Astrocyte of the spinal cord (primary cell): Measurements from ENCODE around the gene SNAPC2.
"Not testable (repeated sequence)": the region's sequence is repeated elsewhere in the genome, so short reads cannot be mapped to it uniquely, and the experiment has no call there.

Experiments
- DNase-seq: peaks from one replicate; pipeline ENCODE4 v3.0.0; 2011; ENCODE audit warnings: low read depth, low spot score
- H3K4me3 ChIP-seq: 2 replicates; pipeline ENCODE4 v1.5.1; 2011; ENCODE audit warnings: low read depth, mild to moderate bottlenecking, low read length, moderate library complexity
- in situ Hi-C: cut with HindIII; loops from 2 replicates; pipeline ENCODE4 v1.10.0; 2017; ENCODE audit warnings: low sequenced_read_pairs
- TF ChIP-seq, protein P1 (sequence below): IDR thresholded peaks from 2 replicates; pipeline ENCODE4 v1.5.1; 2012; ENCODE audit warnings: low read depth, mild to moderate bottlenecking, low read length, inconsistent platforms

Gene SNAPC2

DNA sequence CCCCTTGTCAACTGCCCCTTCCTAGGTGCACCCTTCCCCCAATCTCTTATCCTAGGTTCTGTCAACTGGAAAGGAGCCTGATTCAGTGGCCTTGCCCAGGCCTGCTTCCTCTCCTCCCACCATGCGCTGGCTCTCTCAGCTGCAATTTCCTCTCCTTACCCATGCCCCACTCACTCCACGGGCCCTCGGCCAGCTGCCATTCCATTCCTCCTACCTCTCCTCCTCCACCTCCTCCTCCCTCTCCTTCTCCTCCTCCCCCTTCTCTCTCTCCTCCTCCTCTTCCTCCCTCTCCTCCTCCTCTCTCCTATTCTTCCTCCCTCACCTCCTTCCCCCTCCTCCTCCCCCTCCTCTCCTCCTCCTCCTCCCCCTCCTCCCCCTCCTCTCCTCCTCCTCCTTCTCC, 32.9 kb downstream of the SNAPC2 start:
- H3K4me3 ChIP-seq = no peak overlapping the region
- no peak for DNase-seq
- in situ Hi-C loops = no loop called here
- TF ChIP-seq, protein P1, sequence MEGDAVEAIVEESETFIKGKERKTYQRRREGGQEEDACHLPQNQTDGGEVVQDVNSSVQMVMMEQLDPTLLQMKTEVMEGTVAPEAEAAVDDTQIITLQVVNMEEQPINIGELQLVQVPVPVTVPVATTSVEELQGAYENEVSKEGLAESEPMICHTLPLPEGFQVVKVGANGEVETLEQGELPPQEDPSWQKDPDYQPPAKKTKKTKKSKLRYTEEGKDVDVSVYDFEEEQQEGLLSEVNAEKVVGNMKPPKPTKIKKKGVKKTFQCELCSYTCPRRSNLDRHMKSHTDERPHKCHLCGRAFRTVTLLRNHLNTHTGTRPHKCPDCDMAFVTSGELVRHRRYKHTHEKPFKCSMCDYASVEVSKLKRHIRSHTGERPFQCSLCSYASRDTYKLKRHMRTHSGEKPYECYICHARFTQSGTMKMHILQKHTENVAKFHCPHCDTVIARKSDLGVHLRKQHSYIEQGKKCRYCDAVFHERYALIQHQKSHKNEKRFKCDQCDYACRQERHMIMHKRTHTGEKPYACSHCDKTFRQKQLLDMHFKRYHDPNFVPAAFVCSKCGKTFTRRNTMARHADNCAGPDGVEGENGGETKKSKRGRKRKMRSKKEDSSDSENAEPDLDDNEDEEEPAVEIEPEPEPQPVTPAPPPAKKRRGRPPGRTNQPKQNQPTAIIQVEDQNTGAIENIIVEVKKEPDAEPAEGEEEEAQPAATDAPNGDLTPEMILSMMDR = no peak

DNA sequence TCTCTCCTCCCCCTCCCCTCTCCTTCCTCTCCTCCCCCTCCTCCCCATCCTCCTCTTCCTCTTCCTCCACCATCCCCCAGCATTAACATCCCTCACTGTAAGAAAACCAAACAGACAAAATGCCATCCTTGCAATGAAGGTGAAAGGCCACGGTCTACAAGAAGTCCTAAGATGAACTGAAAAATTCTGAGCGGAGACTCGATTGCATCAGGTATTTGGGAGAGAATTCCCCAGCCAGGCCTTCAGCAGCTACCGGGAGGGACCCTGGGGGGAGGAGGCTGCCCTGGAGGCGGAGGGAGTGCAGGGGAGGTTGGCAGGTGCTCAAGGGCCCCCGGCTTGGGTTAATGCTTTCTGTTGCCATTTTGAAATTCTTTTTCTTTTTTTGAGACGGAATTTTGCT, 33.4 kb downstream of the SNAPC2 start:
- TF ChIP-seq, protein P1 = no peak
- no peak for DNase-seq
- in situ Hi-C loops = no loop called here
- no peak overlapping the region for H3K4me3 ChIP-seq

DNA sequence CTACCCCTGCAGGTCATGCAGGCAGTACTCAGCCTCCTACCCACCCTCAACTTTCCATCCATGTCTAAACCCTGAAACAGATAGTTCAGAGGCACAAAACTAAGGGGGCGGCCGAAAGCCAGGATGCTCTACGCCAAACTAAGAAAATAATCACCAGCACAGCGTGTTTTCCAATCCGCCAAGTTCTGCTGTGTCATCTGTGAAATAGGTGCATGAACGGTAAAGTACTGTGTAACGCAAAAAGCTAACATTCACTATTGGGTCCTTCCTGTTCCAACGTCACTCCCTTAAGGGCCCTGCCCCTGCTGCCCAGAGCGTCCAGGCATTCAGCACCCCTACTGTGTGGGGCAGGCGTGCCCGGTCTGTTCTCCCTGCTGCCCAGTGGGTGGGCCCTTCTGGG, 35.6 kb downstream of the SNAPC2 start:
- in situ Hi-C loops = no loop called here

DNA sequence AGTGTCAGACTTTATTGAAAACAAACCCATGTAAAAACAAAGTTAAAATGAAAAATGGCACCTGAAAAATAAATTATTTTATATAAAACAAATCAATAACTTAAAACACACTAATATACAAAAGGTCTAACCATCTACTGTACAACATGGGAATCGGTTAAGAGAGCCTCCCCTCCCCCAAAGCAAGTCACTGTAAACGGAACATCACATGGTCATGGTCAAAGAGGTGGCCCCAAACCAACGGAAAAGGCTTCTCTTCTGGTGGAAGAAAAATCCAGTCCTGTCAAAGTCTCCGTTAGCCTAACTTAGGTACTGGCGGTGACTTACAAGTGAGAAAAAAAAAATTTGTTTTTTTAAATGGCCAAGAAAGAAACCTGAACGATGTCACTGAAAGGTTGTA, 39.1 kb downstream of the SNAPC2 start:
- DNase-seq = no peak
- in situ Hi-C loops = no loop called here
- TF ChIP-seq, protein P1 = no peak
- H3K4me3 ChIP-seq = no peak overlapping the region

More for the DNA sequence above, 35.6 kb downstream of the SNAPC2 start:
- TF ChIP-seq, protein P1 = no peak
- no peak overlapping the region for H3K4me3 ChIP-seq
- DNase-seq = no peak

DNA sequence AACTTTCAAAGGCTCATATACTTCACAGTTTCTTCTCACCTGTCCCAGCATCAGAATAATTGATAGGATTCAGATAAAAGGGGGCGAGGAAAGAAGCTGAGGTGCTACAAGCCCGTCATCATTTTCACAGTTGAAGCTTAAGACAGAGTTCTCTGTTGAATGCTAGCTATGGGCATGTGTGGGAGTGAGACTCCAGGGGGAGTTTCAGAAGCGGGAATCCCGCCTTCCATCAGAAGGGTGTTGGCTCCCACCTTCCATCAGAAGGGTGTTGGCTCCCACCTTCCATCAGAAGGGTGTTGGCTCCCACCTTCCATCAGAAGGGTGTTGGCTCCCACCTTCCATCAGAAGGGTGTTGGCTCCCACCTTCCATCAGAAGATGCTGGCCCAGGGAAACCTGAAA, 40.9 kb downstream of the SNAPC2 start:
- in situ Hi-C loops, H3K4me3 ChIP-seq, DNase-seq: not testable (repeated sequence)

DNA sequence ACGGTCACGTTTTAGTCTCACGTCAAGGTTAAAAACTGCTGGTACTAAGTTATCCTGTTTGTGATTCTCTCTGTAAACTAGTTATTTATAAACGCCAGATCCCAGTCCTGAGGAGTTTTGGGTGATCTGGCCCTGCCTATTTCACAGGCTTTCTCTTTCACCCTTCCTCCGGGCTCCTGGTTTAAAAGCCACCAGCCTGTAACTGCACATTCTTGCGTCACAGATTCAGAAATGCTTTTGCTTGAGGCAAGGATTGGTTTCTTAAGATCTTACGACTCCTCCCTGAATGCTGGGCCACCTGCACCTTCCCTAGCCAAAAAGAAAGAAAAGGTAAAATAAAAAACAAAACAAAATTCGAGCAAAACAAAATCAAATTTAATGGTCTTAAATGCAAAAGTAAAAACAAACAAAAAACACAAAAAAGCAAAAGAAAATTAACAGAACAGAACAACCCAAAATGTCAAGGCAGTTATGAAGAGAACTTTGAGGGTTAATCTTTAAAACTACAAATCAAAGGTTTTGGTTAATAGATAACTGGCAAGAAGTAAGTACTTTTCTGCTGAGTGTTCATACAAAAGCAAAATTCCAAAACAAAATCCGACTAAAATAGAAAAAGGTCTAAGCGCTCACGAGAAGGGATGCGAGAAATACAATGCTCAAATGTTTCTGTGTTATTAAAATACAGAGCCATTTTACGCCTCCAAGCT, 41.9 kb downstream of the SNAPC2 start:
- in situ Hi-C loops = no loop called here

DNA sequence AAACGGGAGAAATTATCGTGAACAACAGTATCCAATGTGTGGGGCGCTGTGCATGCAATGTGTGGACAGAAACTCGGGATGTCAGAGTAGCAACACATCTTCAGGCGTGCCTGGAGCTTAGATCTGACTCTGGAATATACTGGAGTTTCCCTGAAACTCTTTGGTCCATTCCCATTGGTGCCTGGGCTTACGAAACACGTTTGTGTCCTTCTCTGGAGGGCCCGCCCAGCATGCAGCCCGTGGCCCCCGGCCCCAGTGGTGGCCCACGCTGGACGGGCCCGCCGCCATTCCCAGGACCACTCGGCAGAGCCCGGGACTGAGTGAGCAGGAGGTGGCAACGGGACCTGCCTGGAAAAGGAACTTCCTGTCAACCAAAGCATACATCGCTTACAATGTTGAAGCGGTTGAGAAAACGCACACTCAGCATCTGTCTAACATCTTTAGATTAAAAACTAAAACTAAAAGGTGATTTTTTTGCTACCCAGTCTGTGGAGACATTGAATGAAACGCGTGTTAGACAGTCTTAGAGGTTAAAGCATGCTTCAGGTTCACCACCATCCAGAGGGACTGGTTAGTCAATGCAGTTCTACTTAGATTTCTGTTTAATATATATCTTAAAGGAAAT, 42.6 kb downstream of the SNAPC2 start:
- in situ Hi-C loops = no loop called here
- TF ChIP-seq, protein P1 = no peak
- DNase-seq = no peak

More for the DNA sequence above, 41.9 kb downstream of the SNAPC2 start:
- TF ChIP-seq, protein P1 = no peak
- no peak overlapping the region for H3K4me3 ChIP-seq
- DNase-seq = no peak

More for the DNA sequence above, 42.6 kb downstream of the SNAPC2 start:
- H3K4me3 ChIP-seq = no peak overlapping the region
